ENCODE data around the gene ERP27. TPM values are rescaled to one million over a fixed set of nuclear protein-coding genes. Genes with fewer than 3 reads are reported as not detected.

The ERP27 gene
- total and polyA plus RNA-seq, 12 donors = 0.18 to 3.0 (median 1.2) TPM; not detected in 2

DNA sequence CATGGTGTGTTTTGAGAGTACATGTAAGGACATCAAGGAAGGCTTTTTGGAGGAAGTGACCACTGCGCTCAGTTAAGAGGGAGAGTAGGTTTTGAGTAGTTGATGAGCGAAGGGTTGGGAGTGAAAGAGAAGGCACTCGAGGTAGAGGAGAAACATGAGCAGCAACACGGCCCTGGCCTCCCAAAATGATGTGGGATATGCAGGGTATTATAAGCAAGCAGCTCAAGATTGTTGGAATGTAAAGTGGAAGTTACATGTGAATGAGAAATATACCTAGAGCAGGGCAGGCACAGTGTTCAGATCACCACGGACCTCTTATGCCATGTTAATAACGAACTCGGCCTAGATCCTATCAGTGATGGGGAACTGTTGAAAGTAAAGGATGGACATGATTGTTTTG is 25.2 kb upstream of the ERP27 start:
- Histone ChIP-seq H3K27ac (no peak overlapping the region), H3K4me3 (no peak overlapping the region), H3K36me3 (replicated peaks in 1 of 2) (no peaks in the 10 kb centered on the region), H3K9me3 (replicated peaks in 1 of 3) (no peaks in the 10 kb centered on the region), H3K27me3 (no peaks in the 10 kb centered on the region), H3K4me1 (replicated peaks in 1 of 2) (no peaks in the 10 kb centered on the region)
- DNase-seq = no peak
- WGBS, 4 donors = 84 to 89% (median 86%) methylated on average over 7 of the region's 7 CpGs
- intact Hi-C loops (cut with DNase I) = no loop called here
- TF ChIP-seq POLR2A (IDR thresholded peaks at IDR 0.05) = no peak
- TF ChIP-seq, protein P1, sequence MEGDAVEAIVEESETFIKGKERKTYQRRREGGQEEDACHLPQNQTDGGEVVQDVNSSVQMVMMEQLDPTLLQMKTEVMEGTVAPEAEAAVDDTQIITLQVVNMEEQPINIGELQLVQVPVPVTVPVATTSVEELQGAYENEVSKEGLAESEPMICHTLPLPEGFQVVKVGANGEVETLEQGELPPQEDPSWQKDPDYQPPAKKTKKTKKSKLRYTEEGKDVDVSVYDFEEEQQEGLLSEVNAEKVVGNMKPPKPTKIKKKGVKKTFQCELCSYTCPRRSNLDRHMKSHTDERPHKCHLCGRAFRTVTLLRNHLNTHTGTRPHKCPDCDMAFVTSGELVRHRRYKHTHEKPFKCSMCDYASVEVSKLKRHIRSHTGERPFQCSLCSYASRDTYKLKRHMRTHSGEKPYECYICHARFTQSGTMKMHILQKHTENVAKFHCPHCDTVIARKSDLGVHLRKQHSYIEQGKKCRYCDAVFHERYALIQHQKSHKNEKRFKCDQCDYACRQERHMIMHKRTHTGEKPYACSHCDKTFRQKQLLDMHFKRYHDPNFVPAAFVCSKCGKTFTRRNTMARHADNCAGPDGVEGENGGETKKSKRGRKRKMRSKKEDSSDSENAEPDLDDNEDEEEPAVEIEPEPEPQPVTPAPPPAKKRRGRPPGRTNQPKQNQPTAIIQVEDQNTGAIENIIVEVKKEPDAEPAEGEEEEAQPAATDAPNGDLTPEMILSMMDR (IDR thresholded peaks at IDR 0.05) = no peak

DNA sequence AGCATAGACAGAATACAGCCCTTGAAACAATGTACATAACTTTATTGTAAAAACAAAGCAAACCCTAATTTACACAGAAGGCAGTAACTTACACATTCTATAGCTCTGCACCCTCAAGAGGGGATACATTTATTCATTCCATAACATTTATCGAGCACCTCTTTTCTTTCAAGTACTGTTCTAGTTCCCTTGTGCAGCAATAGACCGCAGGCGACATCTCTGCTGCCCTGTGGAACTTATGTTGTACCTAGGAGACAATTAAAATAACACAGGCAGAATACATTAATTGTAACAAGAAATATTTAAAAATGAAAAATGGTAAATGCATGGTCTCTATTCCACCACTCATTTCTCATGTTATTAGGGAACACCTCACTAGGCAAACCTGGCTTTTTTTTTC is 24.5 kb upstream of the ERP27 start:
- intact Hi-C loops (cut with DNase I) = no loop called here
- no peak for TF ChIP-seq POLR2A (IDR thresholded peaks at IDR 0.05)
- TF ChIP-seq, protein P1 (IDR thresholded peaks at IDR 0.05) = no peak
- 87 to 91% (median 89%) methylated on average over 3 of the region's 3 CpGs for WGBS, 4 donors

DNA sequence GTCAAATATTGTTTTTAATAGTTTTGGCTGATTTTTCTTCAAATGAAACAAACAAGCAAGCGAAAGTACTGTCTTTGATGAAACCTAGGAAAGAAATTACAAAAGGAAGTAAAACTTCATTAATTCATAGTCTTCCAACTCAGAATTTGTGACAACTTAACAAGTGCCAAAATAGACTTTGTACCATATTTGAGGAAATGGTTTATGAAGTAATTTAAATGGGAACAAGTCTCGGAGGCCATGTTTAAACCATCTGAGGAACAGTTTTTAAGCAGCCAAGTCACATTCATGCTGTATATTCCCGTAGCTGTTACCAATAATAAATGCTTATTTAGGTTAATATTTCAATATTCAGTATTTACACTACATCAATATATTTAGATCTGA is 23.8 kb upstream of the ERP27 start:
- Histone ChIP-seq H3K36me3 (replicated peaks in 1 of 2) (no peaks in the 10 kb centered on the region), H3K4me1 (replicated peaks in 1 of 2) (peaks cover 0 to 10% of the 10 kb centered on the region in 2 donors), H3K9me3 (replicated peaks in 1 of 3) (no peaks in the 10 kb centered on the region), H3K27ac (peak overlapping the region in 4 of 5 donors; percentile 7 to 76 (median 50)), H3K27me3 (no peaks in the 10 kb centered on the region), H3K4me3 (peak overlapping the region in 1 of 4 donors; percentile 53)
- intact Hi-C loops (cut with DNase I) = no loop called here
- DNase-seq = no peak
- TF ChIP-seq, protein P1 (IDR thresholded peaks at IDR 0.05) = no peak
- no peak for TF ChIP-seq POLR2A (IDR thresholded peaks at IDR 0.05)
- WGBS, 4 donors = 67 to 73% (median 69%) methylated on average over 3 of the region's 3 CpGs

More for the DNA sequence above, 24.5 kb upstream of the ERP27 start:
- Histone ChIP-seq H3K27ac (peak overlapping the region in 1 of 5 donors; percentile 76), H3K9me3 (replicated peaks in 1 of 3) (no peaks in the 10 kb centered on the region), H3K4me3 (no peak overlapping the region), H3K36me3 (replicated peaks in 1 of 2) (no peaks in the 10 kb centered on the region), H3K4me1 (replicated peaks in 1 of 2) (peaks cover 0 to 3% of the 10 kb centered on the region in 2 donors), H3K27me3 (no peaks in the 10 kb centered on the region)
- no peak for DNase-seq

DNA sequence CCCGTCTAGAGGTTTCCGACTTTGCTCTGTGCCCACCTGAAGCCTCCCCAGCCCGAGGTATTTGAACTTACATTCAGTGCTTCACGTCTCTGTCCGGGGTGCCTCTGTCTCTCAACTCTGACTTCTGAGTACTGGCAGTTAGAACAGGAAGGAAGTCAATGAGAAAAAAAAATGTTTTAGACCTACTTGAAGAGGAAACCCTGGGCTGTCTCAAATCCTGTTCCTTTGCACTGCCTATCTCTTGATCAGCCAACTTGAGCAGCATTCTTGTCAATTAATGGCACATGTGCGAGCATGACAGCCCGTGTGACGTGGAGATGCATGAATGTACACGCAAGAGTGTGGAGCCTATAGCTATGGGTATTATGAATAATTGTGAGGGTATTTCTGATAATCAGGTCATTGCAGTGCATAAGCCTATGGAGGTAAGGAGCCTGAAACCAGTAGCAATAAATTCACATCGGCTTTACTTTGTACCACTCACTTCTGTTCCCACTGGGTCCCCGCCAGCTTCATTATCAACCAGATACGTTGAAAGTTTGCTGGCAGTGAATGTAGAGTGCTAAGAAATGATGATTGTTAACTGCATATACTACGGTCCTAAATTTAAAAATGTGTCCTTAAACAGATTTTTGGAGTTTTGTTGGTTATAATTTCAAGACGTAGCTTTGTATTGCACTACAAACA is 23.3 kb upstream of the ERP27 start, which contains the start of gene ARHGDIB:
Gene ARHGDIB (minus strand): TSS at position 136 of the 687 bp plus-strand sequence. CDS start 10,889 bp downstream, outside the sequence.
- H3K9me3 ChIP-seq (replicated peaks in 1 of 3) = no peaks in the 10 kb centered on the region
- H3K36me3 ChIP-seq (replicated peaks in 1 of 2) = no peaks in the 10 kb centered on the region
- intact Hi-C loops (cut with DNase I) = no loop called here
- peak within 1 kb of the TSS in 2 of 4 donors; percentile 17 to 53 for H3K4me3 ChIP-seq
- 53 to 67% (median 54%) methylated on average over 14 of the region's 14 CpGs for WGBS, 4 donors
- TF ChIP-seq, protein P1 (IDR thresholded peaks at IDR 0.05) = no peak
- TF ChIP-seq POLR2A (IDR thresholded peaks at IDR 0.05) = peak in 1 of 2 donors; percentile 11
- peaks cover 0 to 15% of the 10 kb centered on the region in 2 donors for H3K4me1 ChIP-seq (replicated peaks in 1 of 2)
- peak in 4 of 7 donors; percentile 24 to 66 (median 32) for DNase-seq
- no peaks in the 10 kb centered on the region for H3K27me3 ChIP-seq
- H3K27ac ChIP-seq = peak within 1 kb of the TSS; percentile 25 to 76 (median 44)

Measured in adrenal gland (tissue), 12 donors.